ENCODE data around the gene TRAP1. TPM values are rescaled to one million over a fixed set of nuclear protein-coding genes. Genes with fewer than 3 reads are reported as not detected.

The TRAP1 gene
- total RNA-seq, 1 experiment from 2014 or later: 204 TPM

- no peak overlapping the region for H3K4me2 ChIP-seq
- no peaks in the 10 kb centered on the region for H3K79me2 ChIP-seq (ENCODE audit: low read depth)
- no peak overlapping the region for H3K27ac ChIP-seq
- no TSS peak for BruUV-seq (replicated peaks)
- H3K4me3 ChIP-seq: no peak overlapping the region
- ChIA-PET POLR2A (ENCODE audit: unreplicated experiment) (no interaction called here), CTCF (no interaction called here)
- H3F3A ChIP-seq (ENCODE audit: insufficient read depth, low read depth): 0 out of 2 replicates have a peak, but pooled peaks cover 8% of the 10 kb centered on the region
- no peak overlapping the region for H2AFZ ChIP-seq
- H4K20me1 ChIP-seq (ENCODE audit: insufficient read depth): peaks cover 9% of the 10 kb centered on the region
- TF ChIP-seq EZH2 (IDR thresholded peaks at IDR 0.05; ENCODE audit: low read depth): no peak
- no peak for TF ChIP-seq CTCF (conservative IDR thresholded peaks at IDR 0.05)
- no peak for DNase-seq
- no peaks in the 10 kb centered on the region for H3K4me1 ChIP-seq (replicated peaks; ENCODE audit: insufficient read depth)
- H3K36me3 ChIP-seq (ENCODE audit: low read depth): peaks cover 12% of the 10 kb centered on the region; the same call in 1 of the 2 replicates
- intact Hi-C loops (cut with micrococcal nuclease; ENCODE audit: unreplicated experiment): no loop called here
- no peaks in the 10 kb centered on the region for H3K27me3 ChIP-seq (ENCODE audit: insufficient read depth, low read depth)
- no peaks in the 10 kb centered on the region for H3K9me2 ChIP-seq (ENCODE audit: insufficient read depth)
- H3K9me3 ChIP-seq (ENCODE audit: insufficient read depth, low read depth): no peaks in the 10 kb centered on the region
These were observed 37.4 kb upstream of the TRAP1 start for GRCh38 chr16:3754772-3755171.

GRCh38 chr16:3754081-3754703 is 36.9 kb upstream of the TRAP1 start:
- Histone ChIP-seq H3K9me2 (ENCODE audit: insufficient read depth) (no peaks in the 10 kb centered on the region), H3K4me2 (no peak overlapping the region), H3F3A (ENCODE audit: insufficient read depth, low read depth) (0 out of 2 replicates have a peak, but pooled peaks cover 8% of the 10 kb centered on the region), H3K36me3 (ENCODE audit: low read depth) (peaks cover 11% of the 10 kb centered on the region; the same call in 1 of the 2 replicates), H3K27me3 (ENCODE audit: insufficient read depth, low read depth) (no peaks in the 10 kb centered on the region), H3K4me3 (no peak overlapping the region), H3K9me3 (ENCODE audit: insufficient read depth, low read depth) (no peaks in the 10 kb centered on the region), H2AFZ (no peak overlapping the region), H3K79me2 (ENCODE audit: low read depth) (no peaks in the 10 kb centered on the region), H3K27ac (no peak overlapping the region), H4K20me1 (ENCODE audit: insufficient read depth) (peaks cover 9% of the 10 kb centered on the region), H3K4me1 (replicated peaks; ENCODE audit: insufficient read depth) (no peaks in the 10 kb centered on the region)
- no peak for DNase-seq
- ChIA-PET CTCF (no interaction called here), POLR2A (ENCODE audit: unreplicated experiment) (no interaction called here)
- no TSS peak for BruUV-seq (replicated peaks)
- no peak for TF ChIP-seq CTCF (conservative IDR thresholded peaks at IDR 0.05)
- no peak for TF ChIP-seq EZH2 (IDR thresholded peaks at IDR 0.05; ENCODE audit: low read depth)
- intact Hi-C loops (cut with micrococcal nuclease; ENCODE audit: unreplicated experiment): no loop called here

- peaks cover 6% of the 10 kb centered on the region; the same call in 1 of the 2 replicates for H3K36me3 ChIP-seq (ENCODE audit: low read depth)
- no TSS peak for BruUV-seq (replicated peaks)
- H3K9me3 ChIP-seq (ENCODE audit: insufficient read depth, low read depth): no peaks in the 10 kb centered on the region
- H3F3A ChIP-seq (ENCODE audit: insufficient read depth, low read depth): 0 out of 2 replicates have a peak, but pooled peaks cover 8% of the 10 kb centered on the region
- H3K79me2 ChIP-seq (ENCODE audit: low read depth): no peaks in the 10 kb centered on the region
- H3K4me2 ChIP-seq: no peak overlapping the region
- no peak overlapping the region for H3K27ac ChIP-seq
- no peak overlapping the region for H3K4me3 ChIP-seq
- CTCF ChIA-PET: interaction anchor here (0.7 kb wide), 1 partner anchor 238 kb away, joined by 9 read pairs; no protein-coding TSS in a partner anchor
- H3K9me2 ChIP-seq (ENCODE audit: insufficient read depth): no peaks in the 10 kb centered on the region
- intact Hi-C loops (cut with micrococcal nuclease; ENCODE audit: unreplicated experiment): no loop called here
- POLR2A ChIA-PET (ENCODE audit: unreplicated experiment): no interaction called here
- no peaks in the 10 kb centered on the region for H3K4me1 ChIP-seq (replicated peaks; ENCODE audit: insufficient read depth)
- DNase-seq: no peak
- no peak for TF ChIP-seq EZH2 (IDR thresholded peaks at IDR 0.05; ENCODE audit: low read depth)
- no peak for TF ChIP-seq CTCF (conservative IDR thresholded peaks at IDR 0.05)
- no peaks in the 10 kb centered on the region for H3K27me3 ChIP-seq (ENCODE audit: insufficient read depth, low read depth)
- peaks cover 9% of the 10 kb centered on the region for H4K20me1 ChIP-seq (ENCODE audit: insufficient read depth)
- H2AFZ ChIP-seq: no peak overlapping the region
These were observed 35.7 kb upstream of the TRAP1 start for GRCh38 chr16:3752984-3753383.

Measured in PC-9 (cell line).